Activated T-helper 17 cell treated with anti-CD3 and anti-CD28 coated beads, Interleukin-2, amount 50 U/mL, for 72 hours (primary cell): ENCODE results near the gene ZYG11A. TPM values are rescaled to one million over a fixed set of nuclear protein-coding genes. Genes with fewer than 3 reads are reported as not detected.
"Not testable (repeated sequence)": the region's sequence is repeated elsewhere in the genome, so short reads cannot be mapped to it uniquely, and the experiment has no call there.

Source experiments
- ATAC-seq: fragments of 150-1000 bp; cut with Tn5 transposase; replicated peaks from 2 replicates; pipeline ENCODE4 v1.10.0; 2021; ENCODE audit warnings: mild to moderate bottlenecking, moderate library complexity
- H3K27ac Mint-ChIP-seq: one replicate; pipeline ENCODE4 v1.8.0; 2022; ENCODE audit warnings: mixed read lengths
- H3K27me3 Mint-ChIP-seq: one replicate; pipeline ENCODE4 v1.8.0; 2022; ENCODE audit warnings: mixed read lengths
- H3K36me3 Mint-ChIP-seq: one replicate; pipeline ENCODE4 v1.8.0; 2022; ENCODE audit warnings: low read depth, mild to moderate bottlenecking, mixed read lengths
- H3K4me1 Mint-ChIP-seq: one replicate; pipeline ENCODE4 v1.8.0; 2022; ENCODE audit warnings: mixed read lengths
- H3K4me3 Mint-ChIP-seq: one replicate; pipeline ENCODE4 v1.8.0; 2022; ENCODE audit warnings: mild to moderate bottlenecking, mixed read lengths
- H3K9me3 Mint-ChIP-seq: one replicate; pipeline ENCODE4 v1.8.0; 2022; ENCODE audit warnings: mixed read lengths
- total RNA-seq, 2 donors: library from RNA; stranded (reverse); gene quantifications; one replicate each; pipeline ENCODE4 v1.2.3, GENCODE V29; 2022

ZYG11A gene
- total RNA-seq, 2 donors from 2014 or later: 0.13 to 0.26 TPM

DNA sequence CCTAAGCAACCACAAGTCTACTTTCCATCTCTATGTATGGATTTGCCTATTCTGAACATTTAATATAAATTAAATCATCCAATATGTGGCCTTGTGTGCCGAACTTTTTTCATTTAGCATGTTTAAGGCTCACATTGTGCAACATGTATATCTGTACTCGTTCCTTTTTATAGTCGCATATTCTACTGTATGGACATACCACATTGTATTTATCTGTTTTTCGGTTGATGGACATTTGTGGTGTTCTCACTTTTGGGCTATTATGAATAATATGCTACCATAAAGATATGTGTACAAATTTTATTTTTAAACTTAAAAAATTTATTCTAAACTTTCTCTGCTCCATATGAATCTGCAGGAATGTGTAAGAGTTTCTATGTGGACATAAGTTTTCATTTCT lies 13.0 kb downstream of the ZYG11A start:
- no peak overlapping the region for H3K27ac Mint-ChIP-seq

DNA sequence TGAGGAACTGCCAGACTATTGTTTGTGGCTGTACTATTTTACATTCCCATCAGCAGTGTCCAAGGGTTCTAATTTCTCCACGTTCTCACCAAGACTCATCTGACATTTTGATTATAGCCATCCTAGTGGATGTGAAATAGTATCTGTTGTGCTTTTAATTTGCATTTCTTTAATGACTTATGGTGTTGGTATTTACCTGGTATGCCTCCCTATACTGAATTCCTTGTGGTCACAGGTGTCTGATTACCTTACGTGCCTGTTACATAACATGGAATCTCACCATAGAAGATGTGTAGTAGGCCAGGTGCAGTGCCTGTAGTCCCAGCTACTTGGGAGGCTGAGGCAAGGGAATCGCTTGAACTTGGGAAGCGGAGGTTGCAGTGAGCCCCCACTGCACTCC lies 13.5 kb downstream of the ZYG11A start:
- H3K4me3 Mint-ChIP-seq: no peak overlapping the region
- H3K27me3 Mint-ChIP-seq: peaks cover 3% of the 10 kb centered on the region
- no peak for ATAC-seq
- no peak overlapping the region for H3K27ac Mint-ChIP-seq
- H3K9me3 Mint-ChIP-seq: no peaks in the 10 kb centered on the region
- H3K4me1 Mint-ChIP-seq: no peaks in the 10 kb centered on the region
- no peaks in the 10 kb centered on the region for H3K36me3 Mint-ChIP-seq

More for the DNA sequence above, 13.0 kb downstream of the ZYG11A start:
- no peak overlapping the region for H3K4me3 Mint-ChIP-seq
- ATAC-seq: no peak
- no peaks in the 10 kb centered on the region for H3K4me1 Mint-ChIP-seq
- no peaks in the 10 kb centered on the region for H3K36me3 Mint-ChIP-seq
- peaks cover 6% of the 10 kb centered on the region for H3K27me3 Mint-ChIP-seq
- H3K9me3 Mint-ChIP-seq: no peaks in the 10 kb centered on the region

DNA sequence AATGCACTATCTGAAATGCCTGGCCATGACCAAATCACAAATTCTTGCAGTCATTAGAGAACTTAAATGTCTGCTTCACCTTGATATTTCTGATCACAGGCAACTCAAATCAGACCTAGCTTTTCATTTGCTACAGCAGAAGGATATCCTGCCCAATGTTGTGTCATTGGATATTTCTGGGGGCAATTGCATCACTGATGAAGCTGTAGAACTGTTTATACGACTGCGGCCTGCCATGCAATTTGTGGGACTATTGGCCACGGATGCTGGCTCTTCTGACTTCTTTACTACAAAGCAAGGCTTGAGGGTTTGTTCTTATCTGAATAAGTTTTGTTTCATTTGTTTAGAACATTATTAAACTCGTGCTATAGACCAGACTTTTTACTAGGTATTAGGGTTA lies 14.9 kb downstream of the ZYG11A start:
- Mint-ChIP-seq H3K4me1 (no peaks in the 10 kb centered on the region), H3K27ac (no peak overlapping the region), H3K27me3 (no peaks in the 10 kb centered on the region), H3K36me3 (no peaks in the 10 kb centered on the region), H3K4me3 (no peak overlapping the region), H3K9me3 (no peaks in the 10 kb centered on the region)
- no peak for ATAC-seq

DNA sequence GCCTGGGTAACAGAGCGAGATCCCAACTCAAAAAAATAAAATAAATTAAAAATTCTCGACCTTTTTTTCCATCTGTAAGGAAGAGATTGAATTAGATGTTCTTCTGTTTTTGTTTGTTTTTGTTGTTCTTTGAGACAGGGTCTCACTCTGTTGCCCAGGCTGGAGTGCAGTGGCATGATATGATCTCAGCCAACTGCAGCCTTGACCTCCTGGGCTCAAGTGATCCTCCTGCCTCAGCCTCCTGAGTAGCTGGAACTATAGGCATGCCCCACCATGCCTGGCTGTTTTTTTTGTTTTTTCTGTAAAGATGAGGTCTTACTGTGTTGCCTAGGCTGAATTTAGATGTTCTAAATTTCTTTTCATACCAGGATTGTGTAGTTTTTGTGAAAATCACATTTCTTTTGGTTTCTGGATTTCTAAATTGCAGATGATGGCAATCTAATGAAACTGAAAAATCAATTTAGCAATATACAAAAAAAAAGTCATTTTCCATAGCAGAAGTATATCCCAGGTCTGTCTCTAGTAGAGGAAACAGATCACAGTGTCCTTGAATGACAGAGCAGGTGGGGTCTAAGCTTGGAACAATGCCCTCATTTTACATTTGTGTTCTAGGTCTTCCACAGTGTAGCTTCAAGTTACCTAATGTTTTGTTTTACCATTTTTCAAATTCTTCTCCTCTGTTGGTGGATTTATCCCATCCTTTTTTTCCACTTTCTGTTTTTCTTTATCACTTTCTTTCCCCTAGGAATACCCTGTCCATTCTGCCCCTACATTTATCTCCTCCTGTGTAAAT lies 20.3 kb downstream of the ZYG11A start:
- Mint-ChIP-seq H3K36me3 (no peaks in the 10 kb centered on the region), H3K4me3 (no peak overlapping the region), H3K4me1 (no peaks in the 10 kb centered on the region), H3K27me3 (peaks cover 4% of the 10 kb centered on the region), H3K27ac (no peak overlapping the region), H3K9me3 (no peaks in the 10 kb centered on the region)
- ATAC-seq: no peak

DNA sequence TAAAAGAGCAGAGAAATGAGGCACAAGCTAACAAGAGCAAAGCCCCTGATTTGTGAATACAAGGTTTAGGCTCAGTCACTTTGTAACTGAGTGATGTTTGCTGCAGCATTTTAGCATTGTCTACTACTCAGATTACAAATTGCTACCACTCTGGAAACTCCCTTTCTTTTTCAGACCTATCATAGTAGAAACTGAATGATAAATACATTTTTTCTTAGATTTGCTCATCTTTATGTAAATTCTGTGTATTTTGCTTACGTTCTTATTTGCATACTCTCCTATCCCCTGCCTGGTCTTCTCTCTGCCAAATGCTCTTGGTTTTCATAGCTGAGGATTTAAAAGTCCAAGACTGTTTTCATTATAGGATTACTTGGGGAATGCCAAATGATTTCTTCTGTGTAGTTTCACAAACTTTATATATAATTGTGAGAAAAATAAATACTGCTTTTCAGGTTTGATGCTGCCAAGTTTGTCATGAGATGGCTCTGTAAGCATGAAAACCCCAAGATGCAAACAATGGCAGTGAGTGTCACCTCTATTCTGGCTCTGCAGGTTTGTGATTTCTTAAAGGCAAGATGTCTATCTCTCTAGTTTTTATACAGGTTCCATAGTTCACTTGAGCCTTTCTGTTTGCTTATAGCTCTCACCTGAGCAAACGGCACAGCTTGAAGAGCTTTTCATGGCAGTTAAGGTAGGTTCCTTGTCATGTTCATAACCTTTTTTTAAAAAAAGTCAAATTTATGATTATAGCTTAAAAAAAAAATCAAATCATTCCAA lies 24.7 kb downstream of the ZYG11A start:
- Mint-ChIP-seq H3K9me3 (no peaks in the 10 kb centered on the region), H3K4me1 (no peaks in the 10 kb centered on the region), H3K36me3 (no peaks in the 10 kb centered on the region), H3K4me3 (no peak overlapping the region), H3K27ac (peak overlapping the region; percentile 24), H3K27me3 (peaks cover 7% of the 10 kb centered on the region)
- ATAC-seq: peak; percentile 97

DNA sequence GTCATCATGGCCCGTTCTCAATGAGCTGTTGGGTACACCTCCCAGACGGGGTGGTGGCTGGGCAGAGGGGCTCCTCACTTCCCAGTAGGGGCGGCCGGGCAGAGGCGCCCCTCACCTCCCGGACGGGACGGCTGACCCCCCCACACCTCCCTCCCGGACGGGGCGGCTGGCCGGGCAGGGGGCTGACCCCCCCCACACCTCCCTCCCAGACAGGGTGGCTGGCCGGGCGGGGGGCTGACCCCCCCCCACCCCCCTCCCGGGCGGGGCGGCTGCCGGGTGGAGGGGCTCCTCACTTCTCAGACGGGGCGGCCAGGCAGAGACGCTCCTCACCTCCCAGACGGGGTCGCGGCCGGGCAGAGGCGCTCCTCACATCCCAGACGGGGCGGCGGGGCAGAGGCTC lies 27.2 kb downstream of the ZYG11A start:
- not testable (repeated sequence) for H3K4me3 Mint-ChIP-seq, ATAC-seq, H3K9me3 Mint-ChIP-seq, H3K36me3 Mint-ChIP-seq, H3K27me3 Mint-ChIP-seq, H3K4me1 Mint-ChIP-seq, H3K27ac Mint-ChIP-seq

DNA sequence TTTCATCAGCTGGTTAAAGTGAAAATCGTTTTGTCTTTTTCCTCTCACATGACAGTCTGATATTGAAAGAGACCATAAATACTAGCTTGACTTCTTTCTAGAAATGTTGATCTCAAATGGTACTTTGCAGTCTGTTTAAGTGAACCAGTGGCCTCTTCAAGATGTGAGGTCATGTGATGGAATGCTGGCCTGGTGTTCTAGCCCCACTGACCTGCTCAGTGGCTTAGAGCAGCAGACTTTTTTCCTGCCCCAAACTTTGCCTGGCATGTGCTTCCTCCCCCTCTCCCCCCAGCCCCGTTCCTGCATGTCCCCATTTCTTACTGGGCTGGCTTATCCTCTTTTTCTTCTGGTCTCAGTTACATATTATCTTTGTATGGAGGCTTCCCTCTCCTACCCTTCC lies 34.3 kb downstream of the ZYG11A start:
- Mint-ChIP-seq H3K4me3 (no peak overlapping the region), H3K36me3 (no peaks in the 10 kb centered on the region)
- no peak for ATAC-seq

DNA sequence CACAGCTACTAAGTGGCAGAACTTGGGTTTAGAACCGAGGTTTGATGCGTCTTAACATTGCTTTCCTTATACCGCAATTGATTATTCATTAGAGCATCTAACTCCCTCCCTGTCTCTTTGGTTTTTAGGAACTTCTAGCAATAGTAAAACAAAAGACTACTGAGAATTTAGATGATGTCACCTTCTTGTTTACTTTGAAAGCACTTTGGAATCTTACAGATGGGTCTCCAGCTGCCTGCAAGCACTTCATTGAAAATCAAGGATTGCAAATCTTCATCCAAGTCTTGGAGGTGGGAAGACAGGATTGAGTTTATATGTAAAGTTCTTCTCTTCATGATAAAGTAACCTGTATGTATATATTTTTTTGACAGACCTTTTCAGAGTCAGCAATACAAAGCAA lies 35.0 kb downstream of the ZYG11A start:
- ATAC-seq: no peak
- Mint-ChIP-seq H3K4me1 (no peaks in the 10 kb centered on the region), H3K36me3 (no peaks in the 10 kb centered on the region), H3K4me3 (no peak overlapping the region), H3K27ac (no peak overlapping the region), H3K9me3 (no peaks in the 10 kb centered on the region), H3K27me3 (no peaks in the 10 kb centered on the region)

More for the DNA sequence above, 34.3 kb downstream of the ZYG11A start:
- Mint-ChIP-seq H3K4me1 (no peaks in the 10 kb centered on the region), H3K9me3 (no peaks in the 10 kb centered on the region), H3K27ac (no peak overlapping the region), H3K27me3 (no peaks in the 10 kb centered on the region)

DNA sequence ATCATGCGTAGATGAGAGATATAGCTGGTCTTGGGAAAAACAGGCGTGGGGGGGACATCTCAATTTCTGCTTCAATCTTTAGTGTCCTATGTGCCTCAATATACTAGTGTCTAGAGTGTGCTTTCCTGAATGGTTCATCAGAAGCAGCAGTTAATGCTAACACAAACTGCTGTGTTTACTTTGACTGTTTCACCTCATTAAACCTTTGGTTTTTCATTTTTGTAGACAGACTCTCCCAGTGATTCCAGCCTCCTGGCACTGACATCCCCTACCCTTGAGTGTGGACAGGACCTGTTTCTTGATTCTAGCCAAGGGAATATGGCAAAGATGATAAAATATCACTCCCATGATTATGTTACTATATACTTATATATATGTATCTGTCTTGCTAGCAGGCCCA lies 37.6 kb downstream of the ZYG11A start:
- no peak overlapping the region for H3K27ac Mint-ChIP-seq

DNA sequence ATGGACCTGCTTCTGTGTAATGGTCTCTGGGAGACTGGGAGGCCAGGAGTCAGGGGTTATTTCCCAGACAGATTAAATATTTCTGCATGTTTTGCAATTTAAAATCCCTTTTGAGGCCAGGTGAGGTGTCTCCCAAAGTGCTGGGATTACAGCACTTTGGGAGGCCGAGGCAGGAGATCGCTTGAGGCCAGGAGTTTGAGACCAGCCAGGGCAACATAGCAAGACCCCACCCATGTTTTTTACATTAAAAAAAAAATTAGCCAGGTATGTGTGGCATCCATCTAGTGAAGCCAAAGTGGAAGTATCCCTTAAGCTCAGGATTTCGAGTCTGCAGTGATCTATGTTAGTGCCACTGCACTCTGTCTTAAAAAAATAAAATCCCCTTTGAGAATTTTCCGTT lies 44.9 kb downstream of the ZYG11A start:
- no peak overlapping the region for H3K27ac Mint-ChIP-seq

More for the DNA sequence above, 37.6 kb downstream of the ZYG11A start:
- Mint-ChIP-seq H3K4me3 (no peak overlapping the region), H3K36me3 (no peaks in the 10 kb centered on the region), H3K4me1 (no peaks in the 10 kb centered on the region), H3K9me3 (no peaks in the 10 kb centered on the region), H3K27me3 (no peaks in the 10 kb centered on the region)
- no peak for ATAC-seq

DNA sequence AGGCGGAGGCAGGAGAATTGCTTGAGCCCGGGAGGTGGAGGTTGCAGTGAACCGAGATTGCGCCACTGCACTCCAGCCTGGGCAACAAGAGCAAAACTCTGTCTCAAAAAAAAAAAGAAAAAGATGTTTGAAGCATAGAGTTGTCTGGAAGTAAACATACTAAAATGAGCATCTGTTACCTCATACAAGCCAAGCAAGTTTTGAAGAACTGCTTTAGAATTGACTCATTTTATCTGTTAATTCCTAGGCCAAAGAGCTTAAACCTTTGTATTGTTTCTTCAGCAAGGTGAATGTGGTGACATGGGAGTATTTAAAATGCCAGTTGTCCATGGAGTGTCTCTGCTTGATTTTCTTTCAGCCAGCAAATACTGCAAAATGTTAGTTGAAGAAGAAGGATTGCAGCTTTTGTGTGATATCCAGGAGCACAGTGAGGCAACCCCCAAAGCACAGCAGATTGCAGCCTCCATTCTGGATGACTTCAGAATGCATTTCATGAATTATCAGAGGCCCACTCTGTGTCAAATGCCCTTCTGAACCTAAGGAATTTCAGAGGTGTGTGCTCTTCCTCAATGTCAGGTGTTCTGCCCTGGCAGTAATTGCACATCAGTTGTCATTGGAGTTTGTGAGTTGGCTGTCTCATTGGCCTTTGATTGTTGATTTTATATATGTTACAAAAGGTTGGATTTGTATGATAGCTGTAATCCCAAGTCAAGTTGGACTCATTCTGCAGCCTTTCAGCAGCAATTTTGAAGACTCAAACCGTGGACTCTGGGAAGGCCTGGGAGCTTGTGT lies 50.1 kb downstream of the ZYG11A start:
- H3K9me3 Mint-ChIP-seq: no peaks in the 10 kb centered on the region
- no peak for ATAC-seq
- peaks cover 7% of the 10 kb centered on the region for H3K36me3 Mint-ChIP-seq
- H3K4me3 Mint-ChIP-seq: no peak overlapping the region
- no peaks in the 10 kb centered on the region for H3K27me3 Mint-ChIP-seq
- no peaks in the 10 kb centered on the region for H3K4me1 Mint-ChIP-seq
- H3K27ac Mint-ChIP-seq: no peak overlapping the region

More for the DNA sequence above, 44.9 kb downstream of the ZYG11A start:
- H3K9me3 Mint-ChIP-seq: no peaks in the 10 kb centered on the region
- H3K4me1 Mint-ChIP-seq: no peaks in the 10 kb centered on the region
- ATAC-seq: no peak
- no peak overlapping the region for H3K4me3 Mint-ChIP-seq
- H3K27me3 Mint-ChIP-seq: no peaks in the 10 kb centered on the region
- H3K36me3 Mint-ChIP-seq: no peaks in the 10 kb centered on the region

DNA sequence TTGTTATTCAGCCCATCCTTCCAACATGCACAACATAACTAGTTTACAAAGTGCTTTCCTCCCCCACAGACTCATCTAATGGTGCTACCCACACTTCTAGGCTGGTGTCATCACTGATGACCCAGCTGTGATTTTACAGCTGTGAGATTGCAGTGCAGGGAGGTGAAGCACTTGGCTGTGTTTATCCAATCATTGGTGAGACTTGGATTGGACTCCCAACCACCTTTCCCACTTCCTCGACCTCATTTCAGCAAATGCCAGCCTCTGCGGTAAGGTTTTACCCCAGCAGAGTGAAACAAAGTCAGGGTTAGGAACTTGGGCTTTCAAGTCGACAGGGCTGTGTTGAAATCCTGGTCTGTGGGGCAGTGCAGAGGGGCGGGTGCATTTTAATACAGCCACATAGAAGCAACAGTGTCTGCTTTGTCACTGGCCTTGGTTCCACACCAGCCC lies 56.9 kb downstream of the ZYG11A start:
- Mint-ChIP-seq H3K36me3 (peaks cover 7% of the 10 kb centered on the region), H3K4me1 (no peaks in the 10 kb centered on the region), H3K4me3 (no peak overlapping the region), H3K27me3 (no peaks in the 10 kb centered on the region), H3K9me3 (no peaks in the 10 kb centered on the region), H3K27ac (no peak overlapping the region)
- no peak for ATAC-seq

DNA sequence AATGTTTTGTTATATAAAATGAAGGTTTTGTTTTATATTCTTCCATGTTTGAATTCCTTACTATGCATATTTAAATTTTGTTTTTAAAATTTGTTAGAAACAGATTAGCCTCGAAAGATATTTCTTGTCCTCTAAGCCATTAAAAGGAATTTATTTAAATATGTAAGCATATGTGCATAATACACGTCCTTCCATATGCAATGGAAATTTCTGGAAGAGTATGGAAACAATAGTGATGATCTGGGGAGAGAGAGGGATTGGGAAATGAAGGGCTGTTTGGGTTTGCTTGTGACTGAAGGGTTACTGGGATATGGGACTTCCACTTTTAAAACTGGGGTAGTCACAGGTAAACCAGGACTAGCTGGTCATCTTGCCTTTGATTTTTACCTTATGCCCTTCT lies 57.8 kb downstream of the ZYG11A start:
- Mint-ChIP-seq H3K4me1 (no peaks in the 10 kb centered on the region), H3K9me3 (no peaks in the 10 kb centered on the region), H3K27me3 (no peaks in the 10 kb centered on the region), H3K27ac (no peak overlapping the region), H3K4me3 (no peak overlapping the region), H3K36me3 (peaks cover 7% of the 10 kb centered on the region)
- no peak for ATAC-seq

DNA sequence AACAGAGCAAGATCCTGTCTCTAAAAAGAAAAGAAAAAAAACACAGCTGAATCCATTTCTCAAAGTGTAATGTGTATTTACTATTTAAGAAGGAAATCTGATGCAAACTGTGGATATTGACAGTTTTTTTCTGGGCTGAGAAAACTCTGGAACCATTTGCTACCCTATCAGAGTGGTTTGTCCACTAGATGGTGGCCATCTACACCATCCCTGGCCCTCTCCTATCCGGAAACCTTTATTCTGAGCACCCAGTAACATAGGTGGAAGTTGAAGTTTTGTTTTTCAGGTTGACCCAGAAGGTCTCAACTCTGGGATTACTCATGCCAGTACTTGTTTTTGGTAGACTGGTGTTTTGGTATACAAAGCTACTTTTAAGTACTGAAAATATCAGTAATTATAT lies 58.8 kb downstream of the ZYG11A start:
- no peak for ATAC-seq

More for the DNA sequence above, 58.8 kb downstream of the ZYG11A start:
- Mint-ChIP-seq H3K27ac (no peak overlapping the region), H3K27me3 (no peaks in the 10 kb centered on the region), H3K9me3 (no peaks in the 10 kb centered on the region), H3K4me3 (no peak overlapping the region), H3K4me1 (no peaks in the 10 kb centered on the region), H3K36me3 (peaks cover under 1% of the 10 kb centered on the region)
